ENCODE results near the gene CHMP2A. TPM values are rescaled to one million over a fixed set of nuclear protein-coding genes. Genes with fewer than 3 reads are reported as not detected.

Gene CHMP2A
- total and polyA plus RNA-seq, 2 of the 8 experiments (the other 6 are each of a cell fraction or from before 2014, with no cell fraction given), result 70.0 to 132 TPM

DNA sequence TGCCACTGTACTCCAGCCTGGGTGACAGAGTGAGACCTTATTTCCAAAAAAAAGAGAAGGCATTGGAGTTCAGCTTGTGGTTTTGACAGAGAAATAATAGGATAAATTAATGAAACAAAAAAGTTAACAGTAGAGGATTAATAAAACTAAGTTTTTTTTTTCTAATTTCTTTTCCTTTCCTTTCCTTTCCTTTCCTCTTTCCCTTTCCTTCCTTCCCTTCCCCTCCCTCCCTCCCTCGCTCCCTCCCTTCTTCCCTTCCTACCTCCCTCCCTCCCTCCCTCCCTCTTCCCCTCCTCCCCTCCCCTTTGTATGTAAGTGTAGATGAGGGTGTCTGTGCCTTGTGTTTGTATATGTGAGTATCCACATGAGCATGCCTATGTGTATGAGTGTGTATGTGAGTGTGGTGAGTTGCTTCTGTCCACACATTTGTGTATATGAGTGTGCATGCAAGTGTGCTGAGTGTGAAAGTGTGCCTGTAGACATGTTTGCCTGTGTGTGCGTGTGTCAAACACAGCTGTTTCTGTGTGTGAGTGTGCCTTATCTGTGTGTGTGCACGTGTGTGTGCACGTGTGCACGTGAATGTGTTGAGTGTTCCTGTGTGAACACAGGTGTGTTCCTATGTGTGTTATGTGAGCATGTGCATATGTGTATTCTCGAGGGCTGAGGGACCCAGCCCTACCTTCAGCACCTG is 30.7 kb upstream of the CHMP2A start:
- H3K4me1 ChIP-seq (replicated peaks in 1 of 4; ENCODE audit: control insufficient read depth in 3 of 4, insufficient read depth in 4 of 4, low read length in 3 of 4), result peaks cover 0 to 6% (median 0%) of the 10 kb centered on the region in 4 experiments; a peak in 3 of 7 replicates
- no peak overlapping the region for H3K4ac ChIP-seq (replicated peaks; ENCODE audit: insufficient read length, low read depth, low read length)
- H2AFZ ChIP-seq (ENCODE audit: low read length), result no peak overlapping the region
- H3K27ac ChIP-seq (ENCODE audit: low read depth, low read length), result no peak overlapping the region
- no peak overlapping the region for H3K4me2 ChIP-seq (ENCODE audit: insufficient read depth in 1 of 2, low read depth in 2 of 2, low read length in 2 of 2)
- H2BK12ac ChIP-seq (ENCODE audit: low read depth, low read length), result no peak overlapping the region
- ChIA-PET POLR2A (ENCODE audit: partially characterized antibody) (interaction anchor here (1.0 to 1.6 kb wide), 4 partner anchors 9 to 66 kb away, joined by 3 read pairs; partner anchors contain the start of genes TRIM28 and ZBTB45), CTCF (ENCODE audit: partially characterized antibody) (interaction anchor here (0.9 to 2.3 kb wide), 3 partner anchors 10 to 71 kb away, joined by 3 to 7 read pairs (median 4); no protein-coding TSS in a partner anchor)
- peak overlapping the region; percentile 53; the same call in 1 of the 2 replicates for H2BK15ac ChIP-seq (ENCODE audit: low read length)
- no peak overlapping the region for H3K4me3 ChIP-seq (ENCODE audit: extremely low read depth in 1 of 4, insufficient read depth in 2 of 4, low read depth in 3 of 4, low read length in 4 of 4)
- DNase-seq (ENCODE audit: low read depth in 1 of 2, low spot score in 2 of 2), result no peak
- no peak overlapping the region for H2BK5ac ChIP-seq (ENCODE audit: low read depth, low read length)
- H3K79me2 ChIP-seq (ENCODE audit: control insufficient read depth in 1 of 2, insufficient read depth in 2 of 2, low read length in 2 of 2), result no peaks in the 10 kb centered on the region
- H2AK5ac ChIP-seq (ENCODE audit: low read depth, low read length), result no peak overlapping the region
- H3K9me3 ChIP-seq (ENCODE audit: insufficient read depth in 2 of 2, low read depth in 1 of 2, low read length in 1 of 2), result no peaks in the 10 kb centered on the region
- H3K23ac ChIP-seq (ENCODE audit: insufficient read length), result no peak overlapping the region
- no peak overlapping the region for H3K56ac ChIP-seq (replicated peaks; ENCODE audit: insufficient read length, low read depth, low read length)
- H2BK120ac ChIP-seq (replicated peaks; ENCODE audit: low read depth, low read length), result no peak overlapping the region
- no peak overlapping the region for H2BK20ac ChIP-seq (ENCODE audit: low read length)
- TF ChIP-seq SAP30 (IDR thresholded peaks at IDR 0.05; ENCODE audit: insufficient read depth, insufficient replicate concordance, low read length), result no peak
- TF ChIP-seq TAF1 (IDR thresholded peaks at IDR 0.05; ENCODE audit: low read depth, low read length), result no peak
- TF ChIP-seq RFX5 (IDR thresholded peaks at IDR 0.05; ENCODE audit: borderline replicate concordance, low read depth, low read length), result no peak
- no peak for TF ChIP-seq SP1 (IDR thresholded peaks at IDR 0.05; ENCODE audit: low read depth, low read length)
- no peak for TF ChIP-seq CREB1 (IDR thresholded peaks at IDR 0.05)
- no peaks in the 10 kb centered on the region for H3K27me3 ChIP-seq (replicated peaks in 1 of 4; ENCODE audit: control insufficient read depth in 3 of 4, extremely low read depth in 1 of 4, insufficient read depth in 3 of 4, low read length in 3 of 4)
- no peak for FAIRE-seq
- no peak overlapping the region for H3K18ac ChIP-seq (ENCODE audit: extremely low read depth, low read length)
- H4K8ac ChIP-seq (ENCODE audit: extremely low read depth, insufficient read depth, low read length), result no peak overlapping the region
- H3K23me2 ChIP-seq (ENCODE audit: low read depth, low read length), result no peaks in the 10 kb centered on the region; the same call in 1 of the 2 replicates
- H3K9ac ChIP-seq (replicated peaks in 1 of 4; ENCODE audit: extremely low read depth in 1 of 4, low read depth in 3 of 4, low read length in 3 of 4), result no peak overlapping the region; a peak in 1 of 7 replicates
- WGBS, 2 experiments (ENCODE audit: extremely low coverage in 1 of 2, insufficient coverage in 1 of 2, insufficient read length in 1 of 2, insufficient replicate concordance in 2 of 2, low coverage in 1 of 2, low lambda C conversion rate in 2 of 2, missing lambda C conversion rate in 1 of 2), result 62% methylated on average over 6 of the region's 6 CpGs; no CpG with 5 or more reads in 1 of the 2 experiments
- no peak overlapping the region for H3K14ac ChIP-seq (ENCODE audit: insufficient read length)
- peaks cover 0 to 3% (median 0%) of the 10 kb centered on the region in 4 experiments; a peak in 1 of 8 replicates for H3K36me3 ChIP-seq (ENCODE audit: control insufficient read depth in 2 of 4, insufficient read depth in 4 of 4, low read length in 3 of 4)
- H4K5ac ChIP-seq (ENCODE audit: insufficient read length, low read depth, low read length), result no peak overlapping the region
- peak overlapping the region; percentile 55 for H4K91ac ChIP-seq (replicated peaks; ENCODE audit: insufficient read length, low read length)
- H4K20me1 ChIP-seq (replicated peaks in 1 of 2; ENCODE audit: control insufficient read depth in 1 of 2, insufficient read depth in 2 of 2, low read length in 2 of 2), result peaks cover 0 to 11% of the 10 kb centered on the region in 2 experiments
- 0 out of 2 replicates have a peak, but pooled peaks cover 3% of the 10 kb centered on the region for H3K79me1 ChIP-seq (ENCODE audit: low read depth, low read length)

Measured in H1 (cell line).